ENCODE results near the gene PTPRN.

DNA sequence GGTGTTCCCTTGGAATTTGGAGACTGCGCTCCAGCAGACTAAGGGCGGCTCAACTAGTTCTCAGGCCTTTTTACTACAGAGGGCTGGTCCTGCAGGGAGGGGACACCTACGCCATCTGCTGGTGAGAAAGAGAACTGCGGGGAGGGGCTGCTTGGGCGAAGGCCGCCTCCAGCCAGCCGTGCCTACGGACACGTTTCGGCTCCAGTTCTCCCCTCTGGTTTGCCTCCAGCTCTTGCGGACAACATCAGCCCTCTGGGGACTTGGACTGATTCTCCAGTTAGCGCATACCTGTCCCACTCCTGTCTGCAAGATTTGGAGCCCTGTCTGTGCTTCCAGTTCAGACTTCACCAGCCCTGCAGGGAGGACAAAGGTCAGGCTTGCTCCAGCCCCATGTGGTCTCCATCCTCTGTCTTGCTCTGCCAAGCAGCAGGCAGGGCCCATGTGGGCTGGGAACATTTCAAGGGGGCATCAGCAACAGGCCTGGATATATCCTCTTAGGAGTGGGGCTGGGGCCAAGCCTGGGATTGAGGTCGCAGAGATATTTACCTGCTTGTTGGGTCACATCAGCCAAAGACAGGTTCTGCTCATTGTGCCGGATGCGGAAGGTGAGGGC, 10.3 kb downstream of the PTPRN start:
- TF ChIP-seq EZH2 (IDR thresholded peaks at IDR 0.05; ENCODE audit: borderline replicate concordance, low read depth, low read length, severe bottlenecking) (no peak), GATA2 (IDR thresholded peaks at IDR 0.05; ENCODE audit: insufficient read depth, insufficient read length, low read depth, low read length) (no peak), POLR2AphosphoS5 (IDR thresholded peaks at IDR 0.05; ENCODE audit: insufficient read depth, low read depth, low read length) (no peak), JUN (IDR thresholded peaks at IDR 0.05; ENCODE audit: borderline replicate concordance, insufficient read depth, insufficient read length, low read depth) (no peak), MAX (IDR thresholded peaks at IDR 0.05; ENCODE audit: insufficient read depth, insufficient read length) (no peak), MYC (IDR thresholded peaks at IDR 0.05; ENCODE audit: low read depth, low read length) (no peak), POLR2A (IDR thresholded peaks at IDR 0.05; ENCODE audit: low read depth, low read length) (no peak)
- TF ChIP-seq, protein P1, sequence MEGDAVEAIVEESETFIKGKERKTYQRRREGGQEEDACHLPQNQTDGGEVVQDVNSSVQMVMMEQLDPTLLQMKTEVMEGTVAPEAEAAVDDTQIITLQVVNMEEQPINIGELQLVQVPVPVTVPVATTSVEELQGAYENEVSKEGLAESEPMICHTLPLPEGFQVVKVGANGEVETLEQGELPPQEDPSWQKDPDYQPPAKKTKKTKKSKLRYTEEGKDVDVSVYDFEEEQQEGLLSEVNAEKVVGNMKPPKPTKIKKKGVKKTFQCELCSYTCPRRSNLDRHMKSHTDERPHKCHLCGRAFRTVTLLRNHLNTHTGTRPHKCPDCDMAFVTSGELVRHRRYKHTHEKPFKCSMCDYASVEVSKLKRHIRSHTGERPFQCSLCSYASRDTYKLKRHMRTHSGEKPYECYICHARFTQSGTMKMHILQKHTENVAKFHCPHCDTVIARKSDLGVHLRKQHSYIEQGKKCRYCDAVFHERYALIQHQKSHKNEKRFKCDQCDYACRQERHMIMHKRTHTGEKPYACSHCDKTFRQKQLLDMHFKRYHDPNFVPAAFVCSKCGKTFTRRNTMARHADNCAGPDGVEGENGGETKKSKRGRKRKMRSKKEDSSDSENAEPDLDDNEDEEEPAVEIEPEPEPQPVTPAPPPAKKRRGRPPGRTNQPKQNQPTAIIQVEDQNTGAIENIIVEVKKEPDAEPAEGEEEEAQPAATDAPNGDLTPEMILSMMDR (IDR thresholded peaks at IDR 0.05; ENCODE audit: extremely low read depth in 1 of 2, insufficient read depth in 1 of 2, low read depth in 1 of 2, low read length in 2 of 2), result peak; percentile 95 to 99

All from endothelial cell of umbilical vein (primary cell).